Effector CD4-positive, alpha-beta T cell (primary cell): ENCODE measurements around the gene TFPI2. TPM values are rescaled to one million over a fixed set of nuclear protein-coding genes. Genes with fewer than 3 reads are reported as not detected.
"Not testable (repeated sequence)": the region's sequence is repeated elsewhere in the genome, so short reads cannot be mapped to it uniquely, and the experiment has no call there.

ENCODE experiments used
- DNase-seq: peaks from one replicate; pipeline ENCODE4 v3.0.0-alpha.2; 2020
- total RNA-seq: gene quantifications from one replicate; lab custom pipeline; 2026; lab: John Stamatoyannopoulos, UW

The TFPI2 gene, protein sequence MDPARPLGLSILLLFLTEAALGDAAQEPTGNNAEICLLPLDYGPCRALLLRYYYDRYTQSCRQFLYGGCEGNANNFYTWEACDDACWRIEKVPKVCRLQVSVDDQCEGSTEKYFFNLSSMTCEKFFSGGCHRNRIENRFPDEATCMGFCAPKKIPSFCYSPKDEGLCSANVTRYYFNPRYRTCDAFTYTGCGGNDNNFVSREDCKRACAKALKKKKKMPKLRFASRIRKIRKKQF
- total RNA-seq = not detected

GRCh38 chr7:93890464-93891068, at the start of gene TFPI2:
TSS of gene TFPI2 (minus strand) at chr7:93890753. CDS start at chr7:93890678, 75 bp downstream.
- no peak for DNase-seq

DNA sequence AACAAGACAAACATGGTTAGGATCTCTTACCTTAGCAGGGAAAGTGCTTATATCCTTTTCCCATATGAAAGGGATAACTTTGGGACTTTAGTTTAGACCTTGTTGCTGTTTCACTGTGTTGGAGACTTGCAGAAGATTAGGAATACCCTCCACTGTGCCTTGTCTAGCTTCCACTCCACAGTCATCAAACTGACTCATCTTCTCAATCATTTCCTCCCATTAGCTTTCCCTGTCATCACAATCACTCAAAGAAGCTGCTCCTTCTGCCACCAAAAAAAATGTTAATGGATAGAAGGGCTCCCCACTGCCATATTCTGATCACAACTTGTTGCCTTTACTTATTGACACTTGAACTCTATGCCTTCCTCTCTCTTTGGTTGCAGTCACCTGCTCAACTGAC, 47.7 kb upstream of the TFPI2 start:
- no peak for DNase-seq

DNA sequence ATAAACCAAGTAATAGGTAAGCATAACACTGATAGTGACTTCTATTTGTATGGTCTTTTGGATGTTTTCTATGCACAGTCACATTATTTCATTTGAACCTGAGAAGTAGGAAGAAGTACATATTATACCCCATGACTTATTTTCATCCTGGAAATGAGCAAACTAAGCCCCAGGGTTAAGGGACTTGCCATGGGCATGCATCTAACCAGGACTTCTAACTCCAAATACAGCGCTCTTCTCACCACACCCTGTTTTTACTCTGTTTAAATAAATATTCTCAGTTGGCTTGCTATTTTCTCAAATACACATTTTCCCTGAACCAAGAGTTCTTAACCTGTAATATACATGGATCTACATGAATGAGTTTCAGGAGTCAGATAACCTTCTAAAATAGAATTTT, 47.3 kb upstream of the TFPI2 start:
- DNase-seq = no peak

GRCh38 chr7:93935102-93935501, 44.5 kb upstream of the TFPI2 start:
- no peak for DNase-seq

DNA sequence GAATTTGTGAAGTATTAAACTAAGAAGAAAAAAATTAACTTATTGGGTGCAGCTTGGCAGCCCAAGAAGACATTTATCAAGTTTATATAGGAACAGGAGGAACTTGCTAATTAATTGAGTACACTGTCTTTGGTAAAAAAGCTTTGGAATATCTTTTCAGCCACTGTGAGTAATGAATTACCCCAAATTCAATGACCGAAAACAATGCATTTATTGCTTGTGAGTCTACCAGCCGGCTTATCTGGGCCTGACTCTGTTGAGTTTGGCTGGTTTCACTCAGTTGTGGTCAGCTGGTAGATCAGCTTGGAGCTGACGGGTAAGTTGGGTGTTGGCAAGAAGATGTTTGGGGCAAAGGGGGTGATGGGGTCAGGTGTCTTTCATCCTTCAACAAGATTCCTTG, 42.6 kb upstream of the TFPI2 start:
- no peak for DNase-seq

DNA sequence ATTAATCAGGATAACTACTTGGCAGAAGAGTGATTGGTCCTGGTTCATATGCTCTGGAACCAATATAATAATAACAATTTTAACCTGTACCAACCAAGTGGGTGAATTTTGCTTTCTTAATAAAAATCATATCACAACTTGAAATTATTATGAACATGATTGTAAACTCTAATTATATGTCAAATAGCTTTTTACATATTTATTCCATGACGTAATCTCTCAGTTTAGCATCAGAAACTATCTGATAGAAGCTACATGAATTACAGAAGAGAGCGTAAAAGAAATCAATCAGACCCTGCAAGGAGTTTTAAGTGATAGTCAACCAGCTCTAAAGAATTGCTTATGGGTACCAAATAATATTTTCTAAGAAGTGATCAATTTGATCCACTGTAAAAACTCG, 41.1 kb upstream of the TFPI2 start:
- DNase-seq = no peak

DNA sequence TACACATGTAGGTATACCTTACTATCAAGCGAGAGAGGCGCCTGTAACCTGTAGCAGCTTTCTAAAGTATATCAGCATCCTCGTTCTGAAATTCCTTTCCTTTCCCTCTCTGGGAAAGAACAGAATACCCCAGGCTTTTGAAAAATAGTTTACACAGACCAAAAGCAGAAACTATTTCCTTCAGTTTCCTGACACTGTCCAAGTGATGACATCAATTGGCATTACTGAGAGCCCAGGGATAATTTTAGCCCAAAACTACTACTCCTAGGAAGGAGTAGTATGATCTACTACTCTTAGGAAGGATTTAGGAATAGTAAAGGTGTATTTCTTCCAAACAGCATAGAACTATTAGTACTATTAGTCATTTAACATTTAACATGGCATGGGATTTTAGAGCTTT, 37.0 kb upstream of the TFPI2 start:
- no peak for DNase-seq

DNA sequence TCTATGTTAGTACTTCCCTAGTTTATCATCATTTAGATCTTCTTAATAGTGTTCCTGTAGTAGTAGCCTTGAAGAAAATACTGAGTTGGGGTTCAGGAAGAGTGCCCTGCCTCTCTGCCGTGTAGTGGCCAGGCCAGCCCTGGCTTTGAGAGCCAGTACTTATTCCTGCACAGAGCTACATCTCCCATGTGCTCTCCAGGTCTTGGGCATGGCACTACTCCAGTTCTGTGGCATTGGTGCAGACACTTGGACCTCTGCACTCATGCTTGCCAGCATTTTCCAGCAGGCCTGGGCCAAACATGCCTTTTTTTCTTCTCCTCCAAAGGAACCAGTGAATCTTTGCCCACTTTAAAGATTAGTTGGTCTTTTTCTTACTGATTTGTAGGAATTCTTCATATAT, 36.2 kb upstream of the TFPI2 start:
- DNase-seq = no peak

- no peak for DNase-seq
Measured at GRCh38 chr7:93923942-93924341, 33.4 kb upstream of the TFPI2 start.

GRCh38 chr7:93923296-93923695, 32.7 kb upstream of the TFPI2 start:
- DNase-seq = no peak

DNA sequence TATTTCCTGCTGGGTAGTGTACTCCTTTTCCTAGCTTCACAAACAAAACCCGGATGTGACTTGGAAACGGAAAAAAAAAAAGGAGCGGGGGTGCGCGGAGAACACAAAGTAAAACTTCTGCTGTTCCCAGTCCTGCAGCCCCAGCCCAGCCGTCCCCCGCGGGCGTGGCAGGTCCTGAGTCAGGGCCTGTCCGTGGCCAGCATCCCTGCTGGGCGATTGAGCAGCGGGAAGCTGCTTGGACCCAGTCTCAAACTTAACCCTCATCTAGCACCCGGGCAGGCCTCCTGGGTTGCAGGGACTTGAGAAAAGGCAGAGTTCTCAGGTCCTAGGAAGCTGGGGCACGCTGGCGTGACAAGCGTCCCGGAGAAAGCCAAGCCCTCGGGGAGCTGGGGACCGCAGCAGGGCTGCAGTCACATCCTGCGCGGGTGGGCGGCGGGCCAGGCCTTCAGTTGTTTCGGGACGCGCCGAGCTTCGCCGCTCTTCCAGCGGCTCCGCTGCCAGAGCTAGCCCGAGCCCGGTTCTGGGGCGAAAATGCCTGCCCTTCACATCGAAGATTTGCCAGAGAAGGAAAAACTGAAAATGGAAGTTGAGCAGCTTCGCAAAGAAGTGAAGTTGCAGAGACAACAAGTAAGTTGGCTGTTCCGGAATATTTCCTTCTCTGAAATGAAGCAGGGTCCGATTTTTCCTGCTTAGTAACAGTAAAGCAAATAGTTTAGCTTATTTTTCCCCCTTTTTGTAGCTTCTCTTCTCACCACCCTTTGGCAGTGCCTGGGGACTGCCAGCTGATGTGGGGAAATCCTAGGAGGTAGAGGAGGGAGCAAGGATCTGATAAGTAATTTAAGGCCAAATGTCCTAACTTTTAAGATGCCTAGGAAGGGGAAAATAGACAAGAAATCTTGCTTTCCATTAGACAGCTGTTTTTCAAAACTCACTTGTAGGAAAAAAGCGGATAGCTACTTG, 31.3 kb upstream of the TFPI2 start, which contains the start of gene GNG11:
Gene GNG11 (plus strand): TSS at position 129 of the 960 bp plus-strand sequence. CDS start 403 bp downstream, at position 532.
- no peak for DNase-seq

- no peak for DNase-seq
Measured at GRCh38 chr7:93921186-93921585, 30.6 kb upstream of the TFPI2 start.

- DNase-seq = no peak
Measured at GRCh38 chr7:93920496-93921182, 30.1 kb upstream of the TFPI2 start.

DNA sequence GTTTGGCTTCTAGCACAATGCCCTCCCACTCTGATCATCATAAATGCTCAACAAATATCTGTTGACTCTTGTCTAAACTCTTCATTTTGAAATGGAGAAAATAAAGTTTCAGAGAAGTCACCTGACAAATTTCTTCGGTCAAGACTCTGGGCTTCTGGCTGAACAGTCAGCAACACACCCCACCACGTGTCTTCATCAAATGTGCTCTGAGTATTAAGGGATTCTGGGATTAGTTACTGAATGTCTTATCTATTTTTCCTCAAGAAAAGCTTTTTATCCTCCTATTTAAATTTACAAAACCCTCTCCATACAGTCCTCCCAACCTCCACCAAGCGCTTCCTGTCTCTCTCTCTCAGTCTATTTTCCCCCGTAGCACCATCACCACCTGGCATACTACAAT, 25.8 kb upstream of the TFPI2 start:
- not testable (repeated sequence) for DNase-seq

DNA sequence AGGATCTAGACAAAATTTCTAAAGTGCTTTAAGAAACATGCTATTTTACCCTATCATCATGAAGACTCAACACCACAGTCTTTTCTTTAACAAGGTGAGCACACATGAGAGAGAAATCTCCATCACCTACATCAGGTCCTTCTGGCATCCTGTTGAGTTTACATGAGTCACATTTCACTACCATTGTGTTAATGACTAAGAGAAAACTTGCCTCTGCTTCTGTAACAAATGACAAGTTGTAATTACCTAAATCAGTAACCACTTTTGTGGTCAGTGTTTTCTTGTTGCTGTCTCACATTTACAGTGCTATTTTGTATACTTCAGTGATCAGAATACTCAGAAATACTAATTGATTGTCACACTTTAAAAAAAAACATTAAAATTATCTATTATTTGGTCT, 25.3 kb upstream of the TFPI2 start:
- DNase-seq = not testable (repeated sequence)

- not testable (repeated sequence) for DNase-seq
Measured at GRCh38 chr7:93915206-93915842, 24.8 kb upstream of the TFPI2 start.

DNA sequence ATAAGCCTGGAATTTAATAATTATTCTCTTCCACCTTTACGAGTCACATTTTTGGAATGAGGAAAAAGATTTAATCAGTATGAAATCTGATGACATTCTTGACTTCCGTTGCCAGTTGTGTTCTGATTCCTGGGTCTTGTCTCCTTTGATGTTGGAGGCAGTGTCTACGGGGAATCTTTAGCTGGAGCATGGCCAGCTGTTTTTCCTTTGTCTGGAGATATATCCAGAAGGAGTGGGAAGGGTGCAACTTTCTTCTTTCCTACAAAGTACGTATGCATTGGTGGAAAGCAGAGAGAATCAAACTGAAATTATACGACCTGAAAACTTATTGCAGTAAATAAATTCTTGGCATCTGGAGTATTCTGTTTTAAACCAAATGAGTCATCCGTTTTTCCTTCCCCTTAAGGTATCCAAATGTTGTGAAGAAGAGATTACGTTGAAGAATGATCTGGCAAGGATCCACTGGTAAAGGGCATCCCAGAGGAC, 24.1 kb upstream of the TFPI2 start:
- DNase-seq = no peak

DNA sequence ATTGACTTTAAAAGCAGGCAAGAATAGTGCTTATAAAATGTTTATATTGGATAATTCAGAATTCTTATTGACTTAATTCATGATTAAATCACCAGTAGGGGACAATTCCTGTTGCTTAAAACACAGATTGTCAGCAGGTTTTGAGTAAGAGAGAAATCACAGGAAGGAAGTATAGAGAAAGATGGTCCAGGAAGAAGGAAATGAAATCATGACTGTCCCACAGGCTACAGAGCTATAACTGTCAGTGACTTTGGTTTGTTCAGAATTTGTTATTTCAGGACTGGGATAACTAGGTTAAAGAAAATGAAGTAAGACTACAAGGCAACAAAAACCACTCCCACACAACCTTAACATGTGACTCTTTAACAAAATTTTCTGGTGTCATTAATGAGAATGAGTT, 22.6 kb upstream of the TFPI2 start:
- DNase-seq = no peak

GRCh38 chr7:93911661-93912060, 21.1 kb upstream of the TFPI2 start:
- DNase-seq = not testable (repeated sequence)

DNA sequence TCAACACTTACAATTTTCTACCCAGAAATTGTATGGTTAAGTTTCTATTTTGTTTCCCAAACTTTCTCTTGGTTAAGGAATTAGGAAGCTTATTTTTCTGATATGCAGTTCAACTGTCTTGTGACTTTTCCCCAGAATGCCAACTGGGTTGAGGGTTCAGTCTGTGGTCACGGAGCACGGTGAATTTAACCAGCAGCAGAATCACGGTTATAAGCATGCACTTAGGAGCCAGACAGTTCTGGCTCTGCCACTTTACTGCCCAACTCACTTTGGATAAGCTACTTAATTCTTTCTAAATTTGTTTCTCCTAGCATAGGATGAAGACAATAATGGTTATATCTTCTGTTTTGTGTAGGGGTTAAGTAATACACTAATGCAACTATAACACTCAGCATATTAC, 20.7 kb upstream of the TFPI2 start:
- not testable (repeated sequence) for DNase-seq

- no peak for DNase-seq
Measured at GRCh38 chr7:93910076-93910994, 19.8 kb upstream of the TFPI2 start.
